Measurements from ENCODE around the gene IL17RA.

IL17RA gene

DNA sequence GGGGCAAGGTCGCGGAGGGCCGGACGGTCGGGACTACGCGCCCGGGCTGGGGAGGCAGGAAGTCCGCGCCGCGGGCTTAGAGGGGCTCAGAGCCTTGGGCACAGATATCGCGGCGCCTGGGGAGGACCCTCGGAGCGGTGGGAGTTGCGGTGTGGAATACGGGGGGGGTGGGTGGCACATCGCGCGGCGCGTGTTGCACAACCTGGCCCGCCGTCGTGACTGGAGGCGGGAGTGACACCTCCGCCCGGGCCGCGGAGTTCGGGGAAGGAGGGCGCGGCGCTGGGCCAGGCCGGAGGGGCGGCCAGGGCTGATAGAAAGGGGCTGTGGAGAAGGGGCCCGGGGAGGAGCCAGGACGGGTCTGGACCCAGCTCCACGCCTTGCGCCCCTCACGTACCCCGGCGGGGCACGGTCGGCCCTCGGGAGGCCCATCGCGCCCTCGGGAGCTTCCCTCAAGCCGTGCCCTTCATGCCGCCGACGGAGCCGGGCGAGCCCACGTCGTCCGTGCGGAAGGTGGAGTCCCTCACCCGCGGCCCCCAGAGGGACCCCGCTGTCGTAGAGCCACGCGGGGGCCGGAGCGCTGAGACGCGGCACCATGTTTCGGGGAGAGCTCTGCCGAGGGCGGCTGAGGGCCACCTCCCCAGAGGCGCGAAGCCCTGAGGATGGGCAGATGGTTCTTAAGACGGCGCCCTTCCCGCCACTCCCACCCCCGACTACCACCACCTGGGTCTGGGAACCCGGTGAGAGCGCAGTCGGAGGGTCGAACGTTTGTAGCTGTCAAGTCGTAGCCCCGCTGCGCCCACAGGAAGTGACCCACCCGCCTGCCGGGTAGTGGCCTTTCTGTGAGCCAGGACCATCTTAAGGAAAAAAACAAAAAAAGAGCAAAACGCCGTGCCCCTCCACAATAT is 729 bp downstream of the IL17RA start:
- Histone ChIP-seq H3K4me1 (ENCODE audit: control insufficient read depth in 1 of 2, insufficient read depth in 1 of 2, low read depth in 1 of 2, low read length in 1 of 2) (peaks cover 38 to 53% of the 10 kb centered on the region in 2 experiments), H3K36me3 (peaks cover 19% of the 10 kb centered on the region), H3K27ac (peak overlapping the region; percentile 98), H3K9me3 (no peaks in the 10 kb centered on the region), H3K4me3 (ENCODE audit: low read depth in 1 of 2, low read length in 1 of 2) (peak overlapping the region; percentile 93 to 99), H3K27me3 (no peaks in the 10 kb centered on the region)
- TF ChIP-seq, protein P1, sequence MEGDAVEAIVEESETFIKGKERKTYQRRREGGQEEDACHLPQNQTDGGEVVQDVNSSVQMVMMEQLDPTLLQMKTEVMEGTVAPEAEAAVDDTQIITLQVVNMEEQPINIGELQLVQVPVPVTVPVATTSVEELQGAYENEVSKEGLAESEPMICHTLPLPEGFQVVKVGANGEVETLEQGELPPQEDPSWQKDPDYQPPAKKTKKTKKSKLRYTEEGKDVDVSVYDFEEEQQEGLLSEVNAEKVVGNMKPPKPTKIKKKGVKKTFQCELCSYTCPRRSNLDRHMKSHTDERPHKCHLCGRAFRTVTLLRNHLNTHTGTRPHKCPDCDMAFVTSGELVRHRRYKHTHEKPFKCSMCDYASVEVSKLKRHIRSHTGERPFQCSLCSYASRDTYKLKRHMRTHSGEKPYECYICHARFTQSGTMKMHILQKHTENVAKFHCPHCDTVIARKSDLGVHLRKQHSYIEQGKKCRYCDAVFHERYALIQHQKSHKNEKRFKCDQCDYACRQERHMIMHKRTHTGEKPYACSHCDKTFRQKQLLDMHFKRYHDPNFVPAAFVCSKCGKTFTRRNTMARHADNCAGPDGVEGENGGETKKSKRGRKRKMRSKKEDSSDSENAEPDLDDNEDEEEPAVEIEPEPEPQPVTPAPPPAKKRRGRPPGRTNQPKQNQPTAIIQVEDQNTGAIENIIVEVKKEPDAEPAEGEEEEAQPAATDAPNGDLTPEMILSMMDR (IDR thresholded peaks at IDR 0.05): no peak

- Histone ChIP-seq H3K9me3 (no peaks in the 10 kb centered on the region), H3K27ac (peak overlapping the region; percentile 98), H3K36me3 (peaks cover 19% of the 10 kb centered on the region), H3K4me1 (ENCODE audit: control insufficient read depth in 1 of 2, insufficient read depth in 1 of 2, low read depth in 1 of 2, low read length in 1 of 2) (peaks cover 46 to 60% of the 10 kb centered on the region in 2 experiments), H3K4me3 (ENCODE audit: low read depth in 1 of 2, low read length in 1 of 2) (peak overlapping the region; percentile 93 to 99), H3K27me3 (no peaks in the 10 kb centered on the region)
- TF ChIP-seq, protein P1 (IDR thresholded peaks at IDR 0.05): no peak
These were observed 1.5 kb downstream of the IL17RA start for GRCh38 chr22:17086296-17086695.

GRCh38 chr22:17086788-17087497 is 2.1 kb downstream of the IL17RA start:
- Histone ChIP-seq H3K27me3 (no peaks in the 10 kb centered on the region), H3K4me1 (ENCODE audit: control insufficient read depth in 1 of 2, insufficient read depth in 1 of 2, low read depth in 1 of 2, low read length in 1 of 2) (peaks cover 52 to 67% of the 10 kb centered on the region in 2 experiments), H3K9me3 (no peaks in the 10 kb centered on the region), H3K4me3 (ENCODE audit: low read depth in 1 of 2, low read length in 1 of 2) (peak overlapping the region; percentile 93 to 99), H3K27ac (peak overlapping the region; percentile 98), H3K36me3 (peaks cover 19% of the 10 kb centered on the region)
- TF ChIP-seq, protein P1 (IDR thresholded peaks at IDR 0.05): no peak

GRCh38 chr22:17087498-17088131 is 2.8 kb downstream of the IL17RA start:
- Histone ChIP-seq H3K27ac (peak overlapping the region; percentile 98), H3K4me3 (ENCODE audit: low read depth in 1 of 2, low read length in 1 of 2) (peak overlapping the region; percentile 93 to 99), H3K9me3 (no peaks in the 10 kb centered on the region), H3K27me3 (no peaks in the 10 kb centered on the region), H3K36me3 (peaks cover 19% of the 10 kb centered on the region), H3K4me1 (ENCODE audit: control insufficient read depth in 1 of 2, insufficient read depth in 1 of 2, low read depth in 1 of 2, low read length in 1 of 2) (peaks cover 59 to 74% of the 10 kb centered on the region in 2 experiments)
- TF ChIP-seq, protein P1 (IDR thresholded peaks at IDR 0.05): no peak

GRCh38 chr22:17090550-17090949 is 5.8 kb downstream of the IL17RA start:
- Histone ChIP-seq H3K4me1 (ENCODE audit: control insufficient read depth in 1 of 2, insufficient read depth in 1 of 2, low read depth in 1 of 2, low read length in 1 of 2) (peaks cover 75 to 93% of the 10 kb centered on the region in 2 experiments), H3K27ac (peak overlapping the region; percentile 98)

More at GRCh38 chr22:17090550-17090949, 5.8 kb downstream of the IL17RA start:
- TF ChIP-seq, protein P1 (IDR thresholded peaks at IDR 0.05): no peak
- H3K27me3 ChIP-seq: no peaks in the 10 kb centered on the region
- peaks cover 31% of the 10 kb centered on the region for H3K36me3 ChIP-seq
- H3K4me3 ChIP-seq (ENCODE audit: low read depth in 1 of 2, low read length in 1 of 2): peak overlapping the region; percentile 28 to 31
- H3K9me3 ChIP-seq: no peaks in the 10 kb centered on the region

Measured in neutrophil (primary cell).